ENCODE data around the gene MPHOSPH9.

GRCh38 chr12:123143736-123144461, 89.0 kb downstream of the MPHOSPH9 start:
- TF ChIP-seq CTCF (IDR thresholded peaks at IDR 0.05) (no peak), POLR2A (IDR thresholded peaks at IDR 0.05) (no peak)

Measured in uterus (tissue), 2 donors.